ENCODE results near the gene DOC2A.

Gene DOC2A

GRCh38 chr16:29982560-29983419 lies 28.0 kb downstream of the DOC2A start:
- Histone ChIP-seq H3K27ac (no peak overlapping the region), H3K4me3 (ENCODE audit: low read depth, low read length) (no peak overlapping the region), H3K27me3 (ENCODE audit: control insufficient read depth, insufficient read depth, low read length) (no peaks in the 10 kb centered on the region), H3K9ac (no peak overlapping the region), H3K4me2 (ENCODE audit: low read length) (no peak overlapping the region), H3K36me3 (ENCODE audit: control insufficient read depth, insufficient read depth, low read length) (no peaks in the 10 kb centered on the region), H3K4me1 (no peaks in the 10 kb centered on the region), H3K79me2 (peaks cover 2% of the 10 kb centered on the region), H3K9me3 (ENCODE audit: control insufficient read depth, low read length) (no peaks in the 10 kb centered on the region), H2AFZ (no peak overlapping the region)
- TF ChIP-seq CTCF (IDR thresholded peaks at IDR 0.05) = no peak

GRCh38 chr16:29978564-29979270 lies 32.1 kb downstream of the DOC2A start:
- Histone ChIP-seq H3K4me3 (ENCODE audit: low read depth, low read length) (no peak overlapping the region), H3K79me2 (peaks cover 20% of the 10 kb centered on the region), H3K27me3 (ENCODE audit: control insufficient read depth, insufficient read depth, low read length) (no peaks in the 10 kb centered on the region), H3K4me1 (peaks cover 13% of the 10 kb centered on the region), H2AFZ (no peak overlapping the region), H3K9me3 (ENCODE audit: control insufficient read depth, low read length) (no peaks in the 10 kb centered on the region), H3K27ac (no peak overlapping the region), H3K4me2 (ENCODE audit: low read length) (no peak overlapping the region), H3K36me3 (ENCODE audit: control insufficient read depth, insufficient read depth, low read length) (no peaks in the 10 kb centered on the region), H3K9ac (no peak overlapping the region)
- TF ChIP-seq CTCF (IDR thresholded peaks at IDR 0.05) = no peak

GRCh38 chr16:29978081-29978480 lies 32.7 kb downstream of the DOC2A start:
- Histone ChIP-seq H3K79me2 (peaks cover 20% of the 10 kb centered on the region), H3K27me3 (ENCODE audit: control insufficient read depth, insufficient read depth, low read length) (no peaks in the 10 kb centered on the region), H3K4me1 (peaks cover 13% of the 10 kb centered on the region), H3K9ac (no peak overlapping the region), H2AFZ (no peak overlapping the region), H3K9me3 (ENCODE audit: control insufficient read depth, low read length) (no peaks in the 10 kb centered on the region), H3K4me3 (ENCODE audit: low read depth, low read length) (no peak overlapping the region), H3K4me2 (ENCODE audit: low read length) (no peak overlapping the region), H3K27ac (no peak overlapping the region), H3K36me3 (ENCODE audit: control insufficient read depth, insufficient read depth, low read length) (no peaks in the 10 kb centered on the region)
- no peak for TF ChIP-seq CTCF (IDR thresholded peaks at IDR 0.05)

- Histone ChIP-seq H3K4me2 (ENCODE audit: low read length) (peak overlapping the region; percentile 85), H3K79me2 (peaks cover 20% of the 10 kb centered on the region), H3K4me3 (ENCODE audit: low read depth, low read length) (no peak overlapping the region), H2AFZ (no peak overlapping the region), H3K27ac (peak overlapping the region; percentile 17), H3K4me1 (peaks cover 13% of the 10 kb centered on the region), H3K9me3 (ENCODE audit: control insufficient read depth, low read length) (no peaks in the 10 kb centered on the region), H3K9ac (no peak overlapping the region), H3K36me3 (ENCODE audit: control insufficient read depth, insufficient read depth, low read length) (no peaks in the 10 kb centered on the region), H3K27me3 (ENCODE audit: control insufficient read depth, insufficient read depth, low read length) (no peaks in the 10 kb centered on the region)
- TF ChIP-seq CTCF (IDR thresholded peaks at IDR 0.05) = no peak
Measured at GRCh38 chr16:29977063-29977825, 33.6 kb downstream of the DOC2A start.
